ENCODE data around the gene PAK3.

Gene PAK3

DNA sequence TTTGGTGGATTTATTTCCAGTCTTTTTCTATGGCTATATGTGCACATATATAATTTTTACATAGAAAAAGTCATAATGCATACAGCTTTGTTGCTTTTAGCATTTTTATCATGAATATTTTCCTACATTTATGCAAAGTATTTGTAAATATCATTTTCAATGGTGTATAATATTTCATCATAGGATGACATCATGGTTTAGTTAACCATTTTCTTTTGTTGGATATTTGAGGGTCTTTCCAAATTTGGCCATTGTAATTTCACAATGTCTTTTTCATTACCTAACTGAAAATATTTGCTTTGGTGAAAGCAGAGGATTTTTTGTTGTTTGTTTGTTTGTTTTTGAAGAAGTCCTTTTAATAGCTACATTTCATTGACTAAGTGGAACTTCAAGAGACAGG is 31.0 kb downstream of the PAK3 start:
- Histone ChIP-seq H3K27me3 (ENCODE audit: control insufficient read depth, insufficient read depth, low read length, poor library complexity, severe bottlenecking) (no peaks in the 10 kb centered on the region), H3K36me3 (ENCODE audit: control insufficient read depth, insufficient read depth, low read length) (no peaks in the 10 kb centered on the region), H3K4me3 (ENCODE audit: insufficient read depth, low read depth, low read length) (no peak overlapping the region), H3K4me1 (ENCODE audit: control insufficient read depth, insufficient read depth, low read length) (no peaks in the 10 kb centered on the region), H3K27ac (ENCODE audit: insufficient read depth, low read depth, low read length, poor library complexity, severe bottlenecking) (no peak overlapping the region), H3K9me3 (ENCODE audit: control insufficient read depth, low read length) (no peaks in the 10 kb centered on the region)

DNA sequence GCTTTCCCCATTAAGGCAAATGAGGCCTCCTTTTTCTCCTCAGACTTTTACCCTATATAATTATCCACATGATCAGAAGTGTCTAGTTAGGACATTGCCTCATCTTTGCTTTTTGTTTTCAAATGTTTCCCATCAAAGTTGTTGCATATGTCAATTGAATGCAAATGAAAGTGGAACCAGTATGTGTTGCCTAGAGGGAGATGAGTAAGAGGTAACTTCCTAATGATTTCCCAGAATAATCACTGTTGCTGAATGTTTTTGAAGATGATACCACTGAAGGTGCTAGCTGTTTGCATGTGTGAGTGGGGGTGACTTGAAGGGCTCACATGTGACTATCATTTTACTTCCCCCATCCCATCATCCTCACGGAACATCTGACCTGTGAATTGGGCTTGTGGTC is 33.9 kb downstream of the PAK3 start:
- no peak overlapping the region for H3K4me3 ChIP-seq (ENCODE audit: insufficient read depth, low read depth, low read length)
- WGBS, 2 experiments = 100% methylated on average over 1 of the region's 1 CpG
- H3K27me3 ChIP-seq (ENCODE audit: control insufficient read depth, insufficient read depth, low read length, poor library complexity, severe bottlenecking) = no peaks in the 10 kb centered on the region
- no peaks in the 10 kb centered on the region for H3K36me3 ChIP-seq (ENCODE audit: control insufficient read depth, insufficient read depth, low read length)
- no peaks in the 10 kb centered on the region for H3K9me3 ChIP-seq (ENCODE audit: control insufficient read depth, low read length)
- H3K27ac ChIP-seq (ENCODE audit: insufficient read depth, low read depth, low read length, poor library complexity, severe bottlenecking) = no peak overlapping the region
- no peaks in the 10 kb centered on the region for H3K4me1 ChIP-seq (ENCODE audit: control insufficient read depth, insufficient read depth, low read length)

DNA sequence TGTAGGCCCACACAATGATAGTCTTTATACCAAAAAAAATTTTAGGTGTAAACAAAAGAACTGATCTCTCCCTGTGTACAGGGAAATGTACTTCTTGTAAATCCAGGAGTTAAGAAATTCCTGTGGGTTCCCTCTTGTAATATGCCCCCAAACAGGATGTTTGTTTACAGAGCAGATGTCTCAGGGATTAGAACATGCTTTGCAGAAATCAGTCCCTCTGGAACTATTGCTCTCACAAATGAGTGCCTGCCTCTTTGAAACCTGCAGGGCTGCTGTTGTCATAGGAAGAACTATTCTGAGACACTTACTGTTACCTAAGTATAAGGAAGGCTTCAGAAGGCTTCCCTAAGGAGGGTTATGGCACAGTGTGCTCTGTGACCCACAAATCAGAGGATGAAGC is 35.6 kb downstream of the PAK3 start:
- no peaks in the 10 kb centered on the region for H3K9me3 ChIP-seq (ENCODE audit: control insufficient read depth, low read length)
- no peak overlapping the region for H3K27ac ChIP-seq (ENCODE audit: insufficient read depth, low read depth, low read length, poor library complexity, severe bottlenecking)
- no peaks in the 10 kb centered on the region for H3K36me3 ChIP-seq (ENCODE audit: control insufficient read depth, insufficient read depth, low read length)
- H3K4me3 ChIP-seq (ENCODE audit: insufficient read depth, low read depth, low read length) = no peak overlapping the region
- no peaks in the 10 kb centered on the region for H3K4me1 ChIP-seq (ENCODE audit: control insufficient read depth, insufficient read depth, low read length)
- H3K27me3 ChIP-seq (ENCODE audit: control insufficient read depth, insufficient read depth, low read length, poor library complexity, severe bottlenecking) = no peaks in the 10 kb centered on the region

DNA sequence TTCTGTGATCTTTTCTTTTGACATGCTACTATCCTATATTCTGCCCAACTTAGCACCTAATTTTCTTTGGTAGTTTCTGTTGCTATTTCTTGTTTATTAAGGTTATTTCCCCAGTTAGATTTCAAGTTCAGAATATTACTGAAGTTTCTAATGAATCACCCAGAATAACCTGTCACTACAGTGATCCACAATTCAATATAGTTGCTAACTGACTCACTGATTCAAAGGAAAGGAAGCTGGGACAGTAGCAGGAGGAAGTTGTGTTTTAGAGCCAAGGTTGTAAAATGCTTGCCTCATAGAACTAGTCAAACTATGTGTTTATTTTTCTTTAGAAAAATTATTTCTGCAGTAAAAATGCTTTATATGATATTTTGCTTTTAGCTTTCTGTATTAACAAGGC is 37.4 kb downstream of the PAK3 start:
- no peaks in the 10 kb centered on the region for H3K27me3 ChIP-seq (ENCODE audit: control insufficient read depth, insufficient read depth, low read length, poor library complexity, severe bottlenecking)

GRCh38 chrX:111145878-111146277 is 49.9 kb downstream of the PAK3 start:
- Histone ChIP-seq H3K4me3 (ENCODE audit: insufficient read depth, low read depth, low read length) (no peak overlapping the region), H3K36me3 (ENCODE audit: control insufficient read depth, insufficient read depth, low read length) (no peaks in the 10 kb centered on the region), H3K9me3 (ENCODE audit: control insufficient read depth, low read length) (no peaks in the 10 kb centered on the region), H3K27me3 (ENCODE audit: control insufficient read depth, insufficient read depth, low read length, poor library complexity, severe bottlenecking) (no peaks in the 10 kb centered on the region), H3K4me1 (ENCODE audit: control insufficient read depth, insufficient read depth, low read length) (no peaks in the 10 kb centered on the region), H3K27ac (ENCODE audit: insufficient read depth, low read depth, low read length, poor library complexity, severe bottlenecking) (no peak overlapping the region)

More for the DNA sequence above, 37.4 kb downstream of the PAK3 start:
- Histone ChIP-seq H3K27ac (ENCODE audit: insufficient read depth, low read depth, low read length, poor library complexity, severe bottlenecking) (no peak overlapping the region), H3K4me3 (ENCODE audit: insufficient read depth, low read depth, low read length) (no peak overlapping the region), H3K36me3 (ENCODE audit: control insufficient read depth, insufficient read depth, low read length) (no peaks in the 10 kb centered on the region), H3K4me1 (ENCODE audit: control insufficient read depth, insufficient read depth, low read length) (no peaks in the 10 kb centered on the region), H3K9me3 (ENCODE audit: control insufficient read depth, low read length) (no peaks in the 10 kb centered on the region)

- Histone ChIP-seq H3K9me3 (ENCODE audit: control insufficient read depth, low read length) (no peaks in the 10 kb centered on the region), H3K36me3 (ENCODE audit: control insufficient read depth, insufficient read depth, low read length) (no peaks in the 10 kb centered on the region), H3K27me3 (ENCODE audit: control insufficient read depth, insufficient read depth, low read length, poor library complexity, severe bottlenecking) (no peaks in the 10 kb centered on the region), H3K4me1 (ENCODE audit: control insufficient read depth, insufficient read depth, low read length) (no peaks in the 10 kb centered on the region), H3K4me3 (ENCODE audit: insufficient read depth, low read depth, low read length) (no peak overlapping the region), H3K27ac (ENCODE audit: insufficient read depth, low read depth, low read length, poor library complexity, severe bottlenecking) (no peak overlapping the region)
- WGBS, 2 experiments = 91 to 93% methylated on average over 3 of the region's 3 CpGs
Measured at GRCh38 chrX:111151764-111152163, 55.8 kb downstream of the PAK3 start.

DNA sequence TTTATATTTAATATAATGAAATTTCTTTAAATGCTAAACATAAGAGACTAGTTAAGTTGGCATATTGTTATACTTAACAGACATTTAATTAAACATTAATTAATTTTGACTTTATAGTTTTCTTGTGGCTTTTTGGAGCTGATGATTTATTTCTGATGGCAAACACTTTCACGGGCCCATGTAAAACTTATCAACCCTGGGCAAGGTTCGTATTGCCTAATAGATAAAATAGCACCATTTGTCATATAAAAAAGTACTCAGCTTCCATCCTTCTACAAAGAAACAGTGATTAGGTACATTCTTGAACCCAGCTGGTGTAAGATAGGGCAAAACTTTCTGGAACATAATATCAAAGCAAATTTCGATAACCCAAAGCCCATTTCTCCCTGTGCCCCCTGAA is 63.2 kb downstream of the PAK3 start:
- H3K27me3 ChIP-seq (ENCODE audit: control insufficient read depth, insufficient read depth, low read length, poor library complexity, severe bottlenecking) = no peaks in the 10 kb centered on the region
- H3K4me3 ChIP-seq (ENCODE audit: insufficient read depth, low read depth, low read length) = no peak overlapping the region
- H3K4me1 ChIP-seq (ENCODE audit: control insufficient read depth, insufficient read depth, low read length) = no peaks in the 10 kb centered on the region
- 90% methylated on average over 3 of the region's 3 CpGs; no CpG with 5 or more reads in 1 of the 2 experiments for WGBS, 2 experiments
- H3K27ac ChIP-seq (ENCODE audit: insufficient read depth, low read depth, low read length, poor library complexity, severe bottlenecking) = no peak overlapping the region
- H3K36me3 ChIP-seq (ENCODE audit: control insufficient read depth, insufficient read depth, low read length) = no peaks in the 10 kb centered on the region
- no peaks in the 10 kb centered on the region for H3K9me3 ChIP-seq (ENCODE audit: control insufficient read depth, low read length)

GRCh38 chrX:111164728-111165127 is 68.7 kb downstream of the PAK3 start:
- Histone ChIP-seq H3K9me3 (ENCODE audit: control insufficient read depth, low read length) (no peaks in the 10 kb centered on the region), H3K4me1 (ENCODE audit: control insufficient read depth, insufficient read depth, low read length) (no peaks in the 10 kb centered on the region), H3K4me3 (ENCODE audit: insufficient read depth, low read depth, low read length) (no peak overlapping the region), H3K27ac (ENCODE audit: insufficient read depth, low read depth, low read length, poor library complexity, severe bottlenecking) (no peak overlapping the region), H3K27me3 (ENCODE audit: control insufficient read depth, insufficient read depth, low read length, poor library complexity, severe bottlenecking) (no peaks in the 10 kb centered on the region), H3K36me3 (ENCODE audit: control insufficient read depth, insufficient read depth, low read length) (no peaks in the 10 kb centered on the region)
- WGBS, 2 experiments = 90% methylated on average over 1 of the region's 3 CpGs; no CpG with 5 or more reads in 1 of the 2 experiments

DNA sequence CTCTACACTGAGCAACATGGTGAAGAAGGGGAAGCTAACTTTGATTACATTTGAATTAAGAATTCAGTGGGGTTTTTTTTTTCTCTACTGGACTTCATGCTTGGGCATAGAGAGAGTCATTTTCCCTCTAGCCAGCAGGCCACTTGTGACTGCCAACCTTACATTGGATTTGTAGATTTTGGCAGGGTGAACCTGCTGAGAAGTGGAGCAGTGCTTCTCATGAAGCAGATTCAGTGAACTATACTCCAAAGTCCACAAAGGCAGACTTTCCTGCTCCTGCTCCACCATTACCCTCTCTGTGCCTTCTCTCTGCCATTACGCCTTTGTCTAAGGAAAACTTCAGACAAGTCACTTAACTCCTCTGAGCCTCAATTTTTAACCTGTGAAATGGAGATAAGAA is 69.9 kb downstream of the PAK3 start:
- H3K4me3 ChIP-seq (ENCODE audit: insufficient read depth, low read depth, low read length) = no peak overlapping the region
- no peaks in the 10 kb centered on the region for H3K27me3 ChIP-seq (ENCODE audit: control insufficient read depth, insufficient read depth, low read length, poor library complexity, severe bottlenecking)
- H3K36me3 ChIP-seq (ENCODE audit: control insufficient read depth, insufficient read depth, low read length) = no peaks in the 10 kb centered on the region
- no peaks in the 10 kb centered on the region for H3K4me1 ChIP-seq (ENCODE audit: control insufficient read depth, insufficient read depth, low read length)
- 100% methylated on average over 1 of the region's 1 CpG for WGBS, 2 experiments
- no peak overlapping the region for H3K27ac ChIP-seq (ENCODE audit: insufficient read depth, low read depth, low read length, poor library complexity, severe bottlenecking)
- no peaks in the 10 kb centered on the region for H3K9me3 ChIP-seq (ENCODE audit: control insufficient read depth, low read length)

DNA sequence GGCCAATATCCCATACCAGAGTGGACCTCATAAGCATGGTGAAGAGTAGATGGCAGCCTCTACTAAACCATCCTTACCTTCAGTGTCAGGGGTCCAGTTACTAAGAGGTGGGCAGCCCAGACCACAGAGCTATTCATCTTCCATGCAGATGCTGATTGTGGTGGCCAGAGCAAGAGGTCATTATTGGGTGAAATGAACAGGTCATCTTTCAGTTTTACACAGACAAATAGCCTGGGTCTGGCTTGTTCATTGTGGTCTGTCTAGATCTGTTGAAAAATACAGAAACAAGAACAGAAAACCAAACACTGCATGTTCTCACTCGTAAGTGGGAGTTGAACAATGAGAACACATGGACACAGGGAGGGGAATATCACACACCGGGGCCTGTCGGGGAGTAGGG is 71.3 kb downstream of the PAK3 start:
- no peaks in the 10 kb centered on the region for H3K9me3 ChIP-seq (ENCODE audit: control insufficient read depth, low read length)
- H3K36me3 ChIP-seq (ENCODE audit: control insufficient read depth, insufficient read depth, low read length) = no peaks in the 10 kb centered on the region
- H3K27ac ChIP-seq (ENCODE audit: insufficient read depth, low read depth, low read length, poor library complexity, severe bottlenecking) = no peak overlapping the region
- H3K4me1 ChIP-seq (ENCODE audit: control insufficient read depth, insufficient read depth, low read length) = no peaks in the 10 kb centered on the region
- no peaks in the 10 kb centered on the region for H3K27me3 ChIP-seq (ENCODE audit: control insufficient read depth, insufficient read depth, low read length, poor library complexity, severe bottlenecking)
- WGBS, 2 experiments = 90% methylated on average over 2 of the region's 3 CpGs; no CpG with 5 or more reads in 1 of the 2 experiments
- H3K4me3 ChIP-seq (ENCODE audit: insufficient read depth, low read depth, low read length) = no peak overlapping the region

- WGBS, 2 experiments = 63% methylated on average over 1 of the region's 2 CpGs; no CpG with 5 or more reads in 1 of the 2 experiments
- Histone ChIP-seq H3K36me3 (ENCODE audit: control insufficient read depth, insufficient read depth, low read length) (no peaks in the 10 kb centered on the region), H3K27me3 (ENCODE audit: control insufficient read depth, insufficient read depth, low read length, poor library complexity, severe bottlenecking) (no peaks in the 10 kb centered on the region), H3K4me1 (ENCODE audit: control insufficient read depth, insufficient read depth, low read length) (no peaks in the 10 kb centered on the region), H3K4me3 (ENCODE audit: insufficient read depth, low read depth, low read length) (no peak overlapping the region), H3K27ac (ENCODE audit: insufficient read depth, low read depth, low read length, poor library complexity, severe bottlenecking) (no peak overlapping the region), H3K9me3 (ENCODE audit: control insufficient read depth, low read length) (no peaks in the 10 kb centered on the region)
Measured at GRCh38 chrX:111168314-111168713, 72.3 kb downstream of the PAK3 start.

All from ectodermal cell (in vitro differentiated cells).